CD4-positive, alpha-beta T cell treated with Interleukin-17A for 4 hours (primary cell): Measurements from ENCODE around the gene PRKCZ.

Experiments used
- DNase-seq: peaks from one replicate; pipeline ENCODE4 v3.0.0-alpha.2; 2020; ENCODE audit warnings: mixed read lengths

Gene PRKCZ

DNA sequence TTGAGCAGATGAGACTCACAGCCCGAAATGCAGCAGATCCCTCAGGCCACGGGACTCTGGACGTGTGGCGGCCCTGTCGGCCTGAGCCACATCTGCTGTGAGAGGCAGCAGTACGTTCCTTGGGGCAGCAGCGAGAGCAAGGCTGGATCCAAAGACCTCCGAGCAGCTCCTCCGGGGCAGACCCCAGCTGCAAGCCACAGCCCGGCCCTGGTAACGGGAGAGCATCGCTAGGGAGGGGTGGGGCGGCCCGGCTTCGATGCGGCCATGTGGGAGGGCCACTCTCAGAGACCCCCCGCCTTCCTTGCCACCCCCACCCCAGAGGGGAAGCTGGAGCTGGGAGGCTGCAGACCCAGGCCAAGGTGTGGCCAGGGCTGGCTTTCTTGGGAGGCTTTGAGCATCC lies 17.8 kb downstream of the PRKCZ start:
- DNase-seq: no peak

DNA sequence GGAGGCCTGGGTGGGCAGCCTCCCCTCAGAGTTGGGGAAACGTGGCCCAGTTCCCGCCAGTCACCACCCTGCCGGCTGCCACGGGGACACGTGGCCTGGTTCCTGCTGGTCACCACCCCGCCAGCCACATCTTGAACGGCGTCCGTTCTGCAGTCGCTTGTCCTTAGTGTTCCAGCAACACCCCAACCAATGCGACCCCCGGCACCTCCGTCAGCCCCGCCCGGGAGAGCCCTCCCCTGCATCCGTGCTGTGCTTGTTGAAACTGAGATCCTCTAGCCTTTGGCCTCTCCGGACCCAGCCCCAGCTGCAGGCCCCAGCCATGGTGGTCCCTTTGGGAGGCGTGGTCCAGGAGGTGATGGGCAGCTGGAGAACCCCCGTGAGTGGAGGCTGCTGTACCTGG lies 18.7 kb downstream of the PRKCZ start:
- DNase-seq: no peak

GRCh38 chr1:2070016-2070415 lies 19.8 kb downstream of the PRKCZ start:
- no peak for DNase-seq

DNA sequence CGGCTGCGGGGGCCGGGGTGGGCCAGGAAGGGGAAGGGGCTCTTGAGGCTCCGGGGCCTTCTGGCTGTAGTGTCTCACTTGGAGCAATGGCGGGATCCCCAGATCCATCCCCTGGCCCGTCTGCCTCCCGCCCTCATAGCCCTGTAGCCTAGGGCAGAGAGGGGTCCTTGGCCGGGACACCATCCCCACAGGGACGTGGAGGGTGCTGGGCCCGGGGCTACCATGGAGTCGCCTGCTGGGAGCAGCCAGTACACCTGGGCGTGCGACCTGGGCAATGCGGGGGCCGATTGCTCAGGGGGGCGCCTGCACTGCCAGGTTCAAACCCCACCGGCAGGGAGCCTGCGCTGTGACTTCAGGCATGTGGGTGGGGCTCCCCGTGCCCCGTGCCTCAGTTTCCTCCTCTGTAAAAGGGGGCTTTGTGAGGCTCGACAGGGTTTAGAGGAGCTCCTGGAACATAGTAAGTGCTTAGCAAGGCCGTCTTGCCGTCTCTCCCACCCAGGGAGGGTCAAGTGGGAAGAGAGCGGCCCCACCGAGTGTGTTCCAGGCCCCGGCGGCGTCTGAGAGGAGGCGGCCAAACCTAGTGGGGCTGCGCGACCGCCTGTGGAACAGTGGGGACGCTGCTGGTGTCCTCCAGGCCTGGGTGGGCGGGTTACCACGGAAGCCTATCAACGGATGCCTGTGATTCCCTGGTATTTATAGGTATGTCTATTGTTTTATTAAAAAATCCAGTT lies 20.8 kb downstream of the PRKCZ start:
- DNase-seq: no peak

- no peak for DNase-seq
Measured at GRCh38 chr1:2072109-2072806, 22.0 kb downstream of the PRKCZ start.

DNA sequence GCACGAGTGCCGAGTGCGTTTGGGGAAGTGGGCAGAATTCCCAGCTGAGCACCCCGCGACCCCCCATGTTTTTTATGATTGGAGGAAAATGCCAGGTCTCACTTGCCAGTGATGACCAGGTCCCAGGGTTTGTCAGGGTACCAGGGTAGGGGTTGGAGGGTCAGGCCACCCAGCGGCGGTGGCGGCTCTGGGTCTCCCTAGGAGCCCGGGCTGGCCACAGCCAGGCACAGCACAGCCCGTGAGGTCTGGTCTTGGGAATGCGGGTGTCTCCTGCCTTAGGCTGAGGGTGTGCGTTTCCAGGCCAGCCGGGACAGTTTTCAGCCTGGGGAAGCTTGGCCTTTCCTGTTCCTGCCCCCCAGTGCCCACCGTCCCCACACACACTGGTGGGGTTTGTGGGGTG lies 22.7 kb downstream of the PRKCZ start:
- DNase-seq: no peak

GRCh38 chr1:2073382-2074230 lies 23.4 kb downstream of the PRKCZ start:
- no peak for DNase-seq

GRCh38 chr1:2074396-2074795 lies 24.2 kb downstream of the PRKCZ start:
- DNase-seq: no peak

DNA sequence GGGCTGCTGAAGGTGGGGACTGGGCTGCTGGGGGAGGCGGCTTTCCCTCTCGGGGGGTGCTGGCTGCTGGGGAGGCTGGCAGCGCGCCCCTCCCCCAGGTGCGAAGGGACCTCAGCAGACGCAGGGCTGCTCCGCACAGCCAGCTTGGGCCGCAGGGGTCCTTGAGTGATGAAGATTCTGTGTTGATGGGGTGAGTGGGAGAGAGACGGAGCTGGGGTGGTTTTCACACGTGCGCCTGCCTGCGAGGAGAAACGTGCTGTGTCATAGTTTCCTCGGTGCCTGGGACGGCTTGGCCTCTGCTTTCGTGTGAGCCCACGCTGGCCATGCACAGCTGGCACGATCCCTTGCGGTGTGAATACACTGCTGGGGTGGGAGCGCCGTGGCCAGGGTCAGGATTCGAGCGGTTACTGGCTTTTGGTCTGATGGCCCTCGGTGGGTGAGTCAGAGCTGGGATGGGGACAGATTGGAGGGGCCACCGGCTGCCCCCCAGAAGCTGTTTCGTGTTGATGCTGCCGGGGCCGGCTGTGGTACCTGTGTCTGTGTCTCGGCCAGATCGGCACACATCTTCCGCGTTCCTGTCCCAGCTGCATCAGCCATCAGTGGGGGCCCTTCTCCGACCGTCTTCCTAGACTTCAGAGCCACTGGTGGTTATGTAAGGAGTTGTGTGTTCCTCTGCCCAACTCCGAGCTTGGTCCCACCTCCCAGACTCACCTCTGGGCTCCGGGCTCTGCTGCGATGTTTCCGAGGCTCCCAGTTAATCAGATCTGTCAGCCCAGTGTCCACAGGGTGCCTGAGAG lies 24.9 kb downstream of the PRKCZ start:
- no peak for DNase-seq

GRCh38 chr1:2076826-2077225 lies 26.6 kb downstream of the PRKCZ start:
- DNase-seq: no peak

GRCh38 chr1:2078170-2078569 lies 28.0 kb downstream of the PRKCZ start:
- DNase-seq: no peak

- DNase-seq: no peak
Measured at GRCh38 chr1:2079396-2080085, 29.3 kb downstream of the PRKCZ start.

DNA sequence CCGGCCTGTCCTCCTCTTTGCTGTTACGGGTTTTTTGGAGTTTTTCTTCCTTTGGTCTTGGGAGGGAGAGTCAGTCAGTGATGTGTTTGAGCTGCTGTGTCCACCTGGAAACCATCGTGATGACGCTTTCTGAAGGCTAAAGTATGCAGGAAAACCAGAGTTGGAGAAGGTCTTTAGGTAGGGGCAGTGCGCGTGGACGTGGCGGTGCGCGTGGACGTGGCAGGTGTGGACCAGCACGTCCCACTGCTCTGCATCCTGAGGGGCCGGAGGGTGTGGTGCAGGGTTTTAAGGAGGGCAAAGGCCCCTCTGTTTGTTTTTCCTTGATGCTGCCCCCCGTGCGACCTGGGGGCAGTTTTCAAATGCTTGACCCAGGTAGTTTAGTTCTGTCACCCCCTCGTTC lies 29.9 kb downstream of the PRKCZ start:
- DNase-seq: no peak

- no peak for DNase-seq
Measured at GRCh38 chr1:2080884-2081283, 30.7 kb downstream of the PRKCZ start.

- DNase-seq: no peak
Measured at GRCh38 chr1:2081326-2081885, 31.2 kb downstream of the PRKCZ start.

- no peak for DNase-seq
Measured at GRCh38 chr1:2082064-2082463, 31.9 kb downstream of the PRKCZ start.

GRCh38 chr1:2083666-2084065 lies 33.5 kb downstream of the PRKCZ start:
- no peak for DNase-seq

DNA sequence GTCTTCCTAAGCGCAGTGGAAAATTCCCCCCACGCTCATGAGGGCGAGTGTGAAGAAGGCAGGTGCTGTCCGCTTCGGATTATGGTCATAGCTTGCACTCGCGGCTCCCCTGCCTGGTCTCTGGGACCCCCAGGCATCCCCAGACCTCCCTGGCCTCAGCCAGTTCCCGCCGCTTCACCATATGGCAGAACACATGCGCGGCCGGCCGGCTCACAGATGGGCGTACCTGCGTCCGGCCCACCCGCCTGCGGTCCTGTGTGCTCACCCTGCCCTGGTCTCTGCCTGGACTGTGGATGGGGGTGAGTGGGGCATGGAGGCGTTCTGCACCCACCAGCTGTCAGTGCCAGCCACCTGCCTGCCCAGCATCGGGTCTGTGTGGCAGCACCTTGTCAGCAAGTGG lies 34.1 kb downstream of the PRKCZ start:
- no peak for DNase-seq

DNA sequence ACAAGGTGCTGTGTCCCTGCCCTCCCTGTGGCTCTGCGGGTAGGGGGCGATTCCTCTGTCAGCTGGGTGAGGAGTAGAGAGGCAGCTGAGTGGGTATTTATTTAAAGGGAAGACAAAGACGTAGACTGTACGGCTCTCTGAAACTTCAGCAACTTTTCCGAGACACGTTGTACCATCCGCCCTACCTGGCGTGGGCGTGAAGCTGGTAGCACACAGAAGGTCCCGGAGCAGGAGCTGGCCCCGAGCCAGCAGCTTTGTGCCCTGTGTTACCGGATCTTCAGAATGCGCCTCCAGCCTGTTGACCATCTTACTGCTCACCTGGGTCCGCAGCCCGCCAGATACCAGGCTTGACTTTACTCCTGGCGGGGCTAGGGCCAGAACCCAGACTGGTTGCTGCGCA lies 34.9 kb downstream of the PRKCZ start:
- no peak for DNase-seq

DNA sequence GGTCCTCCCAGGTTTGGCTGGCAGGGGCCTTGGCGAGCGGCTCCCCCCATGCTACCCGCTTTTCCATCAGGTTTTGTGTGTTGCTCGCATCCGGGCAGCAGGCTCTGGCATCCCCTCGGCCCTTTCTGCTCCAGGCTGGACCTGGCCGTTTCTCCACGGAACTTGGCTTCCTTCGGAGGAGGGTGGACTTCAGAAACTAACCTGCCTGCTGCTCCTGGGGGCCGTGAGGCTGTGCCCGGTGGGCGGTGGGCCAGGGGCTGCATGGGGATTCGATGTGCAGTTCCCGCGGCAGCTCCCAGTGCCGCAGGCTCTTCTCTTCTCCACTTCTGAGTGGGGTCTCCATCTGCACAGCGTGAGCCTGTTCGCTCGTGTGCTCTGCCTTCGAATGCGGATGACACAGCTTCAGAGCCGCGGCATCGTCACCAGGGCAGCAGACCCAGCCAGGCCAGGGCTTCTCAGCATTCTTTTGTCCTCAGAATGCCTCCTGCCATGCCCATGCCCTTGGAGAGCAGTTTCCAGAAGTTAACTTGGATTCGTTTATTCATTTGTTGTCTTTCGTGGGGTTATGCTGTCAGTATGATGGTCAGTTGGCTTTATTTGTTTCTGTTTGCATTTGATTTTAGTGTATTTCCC lies 36.4 kb downstream of the PRKCZ start:
- DNase-seq: no peak

GRCh38 chr1:2087766-2088165 lies 37.6 kb downstream of the PRKCZ start:
- no peak for DNase-seq
